T-cell (primary cell): ENCODE data around the gene NEK2. TPM values are rescaled to one million over a fixed set of nuclear protein-coding genes. Genes with fewer than 3 reads are reported as not detected.
A peak's percentile ranks its signal among the peaks of the same experiment; 100 is the strongest.
"Not testable (repeated sequence)": the region's sequence is repeated elsewhere in the genome, so short reads cannot be mapped to it uniquely, and the experiment has no call there.

Source experiments
- ATAC-seq, 4 experiments: fragments of 200-7000 bp in 3 of 4; fragments of 150-1000 bp in 1 of 4; cut with Tn5 transposase; replicated peaks in 1 of 4; 1 replicate in 3 of 4; 2 replicates in 1 of 4; pipeline ENCODE4 v1.10.0; 2021; ENCODE audit warnings: moderate library complexity in 3 of 4, mild to moderate bottlenecking in 2 of 4, moderate number of reproducible peaks in 1 of 4
- CTCF ChIA-PET, 2 donors: fragments of 300-600 bp; sonication (Branson Sonifier 250); formaldehyde crosslinking; loops; one replicate each; lab custom pipeline; 2022; ENCODE audit warnings: antibody characterized with exemption in 2 of 2; lab: Charles Lee
- POLR2A ChIA-PET, 2 donors: fragments of 300-600 bp; sonication (Branson Sonifier 250); formaldehyde crosslinking; loops; one replicate each; lab custom pipeline; 2022; ENCODE audit warnings: antibody characterized with exemption in 2 of 2; lab: Charles Lee
- DNase-seq, 35 experiments: peaks; one replicate each; pipeline versions ENCODE4 v3.0.0 to v3.0.0-alpha.2; 2013 to 2023
- H3K27ac ChIP-seq: one replicate; pipeline ENCODE4 v1.5.1; 2013; ENCODE audit warnings: low read length
- H3K27me3 ChIP-seq, 2 experiments: replicated peaks in 1 of 2; 1 replicate in 1 of 2; 2 replicates in 1 of 2; pipeline versions ENCODE4 v1.6.1 to v1.7.0; 2013; ENCODE audit warnings: low read length in 1 of 2, mixed read lengths in 1 of 2; ENCODE audit not compliant: control insufficient read depth in 2 of 2, insufficient read depth in 2 of 2; ENCODE audit errors: extremely low read depth in 1 of 2
- H3K36me3 ChIP-seq, 2 donors: 1 replicate in 1 of 2; 2 replicates in 1 of 2; pipeline versions ENCODE4 v1.6.1 to v1.7.0; 2013; ENCODE audit warnings: low read length in 1 of 2; ENCODE audit not compliant: control insufficient read depth in 2 of 2, insufficient read depth in 1 of 2; ENCODE audit errors: extremely low read depth in 1 of 2
- H3K4me1 ChIP-seq, 2 experiments: 1 replicate in 1 of 2; 2 replicates in 1 of 2; pipeline versions ENCODE4 v1.6.1 to v1.7.0; 2013; ENCODE audit warnings: low read length in 2 of 2, mixed read lengths in 1 of 2; ENCODE audit not compliant: insufficient read depth in 2 of 2, control insufficient read depth in 1 of 2; ENCODE audit errors: extremely low read depth in 1 of 2
- H3K4me3 ChIP-seq, 2 donors: 1 replicate in 1 of 2; 2 replicates in 1 of 2; pipeline versions ENCODE4 v1.5.1 to v1.7.0; 2013; ENCODE audit warnings: mild to moderate bottlenecking in 2 of 2, low read length in 1 of 2, moderate library complexity in 1 of 2; ENCODE audit not compliant: control insufficient read depth in 1 of 2; ENCODE audit errors: extremely low read depth in 1 of 2
- H3K9me3 ChIP-seq: 2 replicates; pipeline ENCODE4 v1.7.0; 2013
- H3K27ac Mint-ChIP-seq, 2 donors: one replicate each; pipeline ENCODE4 v1.8.0; 2020 to 2021; ENCODE audit warnings: mild to moderate bottlenecking in 2 of 2, mixed read lengths in 2 of 2
- H3K27me3 Mint-ChIP-seq, 2 donors: one replicate each; pipeline ENCODE4 v1.8.0; 2021 to 2022; ENCODE audit warnings: mixed read lengths in 2 of 2
- H3K36me3 Mint-ChIP-seq: one replicate; pipeline ENCODE4 v1.8.0; 2021; ENCODE audit warnings: mixed read lengths
- H3K4me1 Mint-ChIP-seq, 3 donors: one replicate each; pipeline ENCODE4 v1.8.0; 2020 to 2022; ENCODE audit warnings: mixed read lengths in 3 of 3, mild to moderate bottlenecking in 1 of 3
- H3K4me3 Mint-ChIP-seq, 3 donors: one replicate each; pipeline ENCODE4 v1.8.0; 2020 to 2022; ENCODE audit warnings: mild to moderate bottlenecking in 3 of 3, mixed read lengths in 3 of 3, moderate library complexity in 3 of 3
- H3K9me3 Mint-ChIP-seq, 3 donors: one replicate each; pipeline ENCODE4 v1.8.0; 2020 to 2022; ENCODE audit warnings: mixed read lengths in 3 of 3
- WGBS: methylation state at CpG from one replicate; pipeline ENCODE4 v1.1.5; 2013; ENCODE audit warnings: missing lambda C conversion rate; ENCODE audit not compliant: insufficient coverage; 5-methylcytosine and 5-hydroxymethylcytosine counted together
- total RNA-seq, 35 experiments: library from RNA in 6 of 35; stranded (reverse) in 6 of 35; fragments of 120-200 nt in 1 of 35; gene quantifications; one replicate each; pipeline versions ENCODE4 v1.2.1 to v1.2.4 and lab custom pipeline; 2013 to 2026

Gene NEK2
- total RNA-seq, 5 donors from 2014 or later (not counting 1 experiment from before 2014, with no cell fraction given): 0.16 to 0.63 (median 0.37) TPM

DNA sequence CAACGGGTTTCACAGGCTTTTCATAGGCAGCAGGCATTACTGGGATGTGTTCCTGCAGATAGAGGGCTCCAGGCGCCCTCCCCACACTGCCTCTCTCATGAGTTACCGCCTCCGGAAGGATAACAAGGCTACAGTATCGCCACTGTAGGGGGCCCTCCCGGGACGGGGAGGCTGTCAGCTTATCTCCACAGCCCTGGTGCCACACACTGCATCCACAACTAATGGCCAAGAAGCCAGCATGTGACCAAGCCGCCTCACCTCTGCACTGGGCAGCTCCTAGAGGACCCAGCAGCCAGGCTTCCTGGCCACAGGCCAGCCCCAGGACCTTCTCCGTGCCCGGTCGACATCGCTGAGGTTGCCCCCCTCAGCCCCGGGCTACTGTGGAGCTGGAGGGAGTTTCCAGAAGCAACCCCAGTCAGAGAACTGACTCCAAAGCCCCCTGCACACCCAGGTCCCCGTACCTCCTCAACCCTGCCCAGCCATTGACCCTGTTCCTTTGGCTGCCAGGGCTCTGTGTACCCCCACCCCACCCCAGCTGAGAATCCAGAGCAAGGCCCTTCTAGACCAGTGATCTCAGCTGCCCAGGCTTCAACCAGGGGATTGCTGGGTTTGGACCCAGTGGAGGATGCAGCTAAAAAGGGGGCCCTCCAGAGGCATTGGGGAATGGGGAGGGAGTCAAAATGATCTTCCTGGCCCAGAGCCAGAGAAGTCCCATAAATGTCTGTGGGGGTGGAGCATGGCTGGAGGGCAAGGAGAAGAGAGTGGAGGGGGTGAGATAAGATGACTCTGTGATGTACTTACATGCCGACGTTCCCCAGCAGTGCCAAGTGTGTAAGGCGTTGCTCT lies 45.0 kb downstream of the NEK2 start:
- CTCF ChIA-PET: no interaction called here
- 60% methylated on average over 13 of the region's 17 CpGs for WGBS
- no peak overlapping the region for H3K27ac Mint-ChIP-seq
- H3K9me3 ChIP-seq: no peaks in the 10 kb centered on the region
- DNase-seq (no peak), ATAC-seq (no peak)
- no peaks in the 10 kb centered on the region for H3K36me3 Mint-ChIP-seq
- H3K9me3 Mint-ChIP-seq: no peaks in the 10 kb centered on the region
- no peaks in the 10 kb centered on the region for H3K36me3 ChIP-seq
- peaks cover 0 to 6% of the 10 kb centered on the region in 2 experiments for H3K4me1 ChIP-seq
- no peaks in the 10 kb centered on the region for H3K4me1 Mint-ChIP-seq
- POLR2A ChIA-PET: interaction anchor here in 1 of 2 donors (0.6 kb wide), 1 partner anchor 183 kb away, joined by 3 read pairs; no protein-coding TSS in a partner anchor
- H3K27me3 ChIP-seq: peaks cover 0 to 21% of the 10 kb centered on the region in 2 experiments
- no peaks in the 10 kb centered on the region for H3K27me3 Mint-ChIP-seq
- no peak overlapping the region for H3K4me3 Mint-ChIP-seq
- H3K27ac ChIP-seq: no peak overlapping the region
- H3K4me3 ChIP-seq: no peak overlapping the region

DNA sequence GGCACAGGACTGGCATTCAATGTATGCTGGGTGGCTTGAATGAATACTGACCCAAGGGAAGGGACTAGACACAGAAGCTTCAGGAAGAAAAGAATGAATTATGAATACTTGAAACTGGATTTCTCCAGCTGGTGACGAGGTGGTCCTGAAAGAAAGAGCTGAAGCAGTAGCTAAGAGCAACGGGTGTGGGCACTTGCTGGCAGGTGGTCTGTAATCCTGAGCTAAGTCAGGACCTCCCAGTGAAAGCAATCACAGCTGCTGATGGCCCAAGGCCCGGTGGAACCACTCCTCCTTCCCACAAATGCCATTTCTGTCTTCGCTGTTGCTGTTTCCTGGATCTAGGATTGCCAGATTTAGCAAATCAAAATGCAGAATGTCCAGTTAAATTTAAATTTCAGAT lies 47.0 kb downstream of the NEK2 start:
- Mint-ChIP-seq H3K4me3 (no peak overlapping the region), H3K36me3 (no peaks in the 10 kb centered on the region), H3K9me3 (no peaks in the 10 kb centered on the region), H3K27me3 (no peaks in the 10 kb centered on the region), H3K4me1 (peaks cover 5 to 7% (median 7%) of the 10 kb centered on the region in 3 donors), H3K27ac (no peak overlapping the region)
- ChIA-PET POLR2A (no interaction called here), CTCF (interaction anchor here in 1 of 2 donors (0.9 kb wide), 1 partner anchor 24 kb away, joined by 3 read pairs; no protein-coding TSS in a partner anchor)
- peaks cover 0 to 21% of the 10 kb centered on the region in 2 experiments for H3K27me3 ChIP-seq
- peaks cover 0 to 6% of the 10 kb centered on the region in 2 experiments for H3K4me1 ChIP-seq
- DNase-seq (no peak), ATAC-seq (no peak)
- no peak overlapping the region for H3K27ac ChIP-seq
- 81% methylated on average over 3 of the region's 4 CpGs for WGBS
- no peaks in the 10 kb centered on the region for H3K36me3 ChIP-seq
- no peaks in the 10 kb centered on the region for H3K9me3 ChIP-seq
- H3K4me3 ChIP-seq: no peak overlapping the region

DNA sequence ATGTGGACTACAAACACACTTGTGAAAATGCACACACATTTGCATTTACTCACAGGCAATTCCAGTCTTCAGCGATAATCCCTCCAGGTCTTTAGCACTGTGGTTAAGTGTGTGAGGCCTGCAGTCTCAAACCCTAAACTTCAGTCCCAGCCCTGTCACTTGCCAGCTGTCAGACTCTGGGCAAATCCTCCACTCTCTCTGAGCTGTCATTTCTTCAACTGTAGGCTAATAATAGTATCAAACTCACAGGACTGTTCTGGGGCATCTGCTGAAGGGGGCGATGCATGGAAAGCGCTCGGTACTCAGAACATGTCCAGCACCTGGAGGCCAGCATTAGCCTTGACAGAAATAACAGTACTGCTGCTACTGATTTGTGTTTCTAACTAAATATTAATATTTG lies 48.2 kb downstream of the NEK2 start:
- ChIA-PET CTCF (no interaction called here), POLR2A (no interaction called here)
- no CpG with 5 or more reads among the region's 4 CpGs for WGBS
- Histone ChIP-seq H3K4me1 (no peaks in the 10 kb centered on the region), H3K27ac (no peak overlapping the region), H3K4me3 (no peak overlapping the region), H3K36me3 (no peaks in the 10 kb centered on the region), H3K27me3 (peaks cover 0 to 14% of the 10 kb centered on the region in 2 experiments), H3K9me3 (no peaks in the 10 kb centered on the region)
- no peaks in the 10 kb centered on the region for H3K27me3 Mint-ChIP-seq
- peaks cover 6 to 10% (median 8%) of the 10 kb centered on the region in 3 donors for H3K4me1 Mint-ChIP-seq
- H3K4me3 Mint-ChIP-seq: no peak overlapping the region
- no peak for ATAC-seq
- H3K36me3 Mint-ChIP-seq: no peaks in the 10 kb centered on the region
- no peak overlapping the region for H3K27ac Mint-ChIP-seq
- no peaks in the 10 kb centered on the region for H3K9me3 Mint-ChIP-seq
- DNase-seq: no peak

DNA sequence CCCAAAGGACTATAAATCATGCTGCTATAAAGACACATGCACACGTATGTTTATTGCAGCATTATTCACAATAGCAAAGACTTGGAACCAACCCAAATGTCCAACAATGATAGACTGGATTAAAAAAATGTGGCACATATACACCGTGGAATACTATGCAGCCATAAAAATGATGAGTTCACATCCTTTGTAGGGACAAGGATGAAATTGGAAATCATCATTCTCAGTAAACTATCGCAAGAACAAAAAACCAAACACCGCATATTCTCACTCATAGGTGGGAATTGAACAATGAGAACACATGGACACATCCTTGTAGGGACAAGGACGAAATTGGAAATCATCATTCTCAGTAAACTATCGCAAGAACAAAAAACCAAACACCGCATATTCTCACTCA lies 49.6 kb downstream of the NEK2 start:
- CTCF ChIA-PET, H3K4me3 Mint-ChIP-seq, H3K9me3 ChIP-seq, H3K36me3 ChIP-seq, H3K27me3 Mint-ChIP-seq, H3K4me1 ChIP-seq, H3K9me3 Mint-ChIP-seq, DNase-seq, H3K27ac ChIP-seq, H3K27me3 ChIP-seq, H3K4me3 ChIP-seq, H3K36me3 Mint-ChIP-seq, H3K27ac Mint-ChIP-seq, ATAC-seq, POLR2A ChIA-PET: not testable (repeated sequence)
- H3K4me1 Mint-ChIP-seq: peaks cover 6 to 10% (median 8%) of the 10 kb centered on the region in 3 donors
- no CpG with 5 or more reads among the region's 7 CpGs for whole genome bisulfite sequencing

DNA sequence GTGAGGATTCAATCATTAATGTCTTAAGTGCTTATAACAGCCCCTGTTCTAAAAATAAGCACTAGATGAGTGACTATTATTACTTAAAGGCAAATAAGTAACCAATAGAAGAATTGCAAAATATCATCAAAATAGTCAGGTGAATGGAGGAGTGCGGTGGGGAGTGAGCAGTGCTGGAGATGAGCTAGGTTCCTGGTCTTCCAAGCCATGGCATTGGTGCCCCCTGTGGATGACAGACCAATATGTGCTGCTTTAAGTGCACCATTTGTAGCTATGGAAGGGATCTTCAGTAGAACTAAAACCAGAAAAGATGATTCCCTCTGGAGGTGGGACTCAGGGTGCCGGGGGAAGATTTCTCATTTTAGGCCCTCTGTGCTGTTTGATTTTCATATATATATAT lies 50.4 kb downstream of the NEK2 start:
- no peak overlapping the region for H3K27ac ChIP-seq
- no peaks in the 10 kb centered on the region for H3K36me3 ChIP-seq
- no peaks in the 10 kb centered on the region for H3K9me3 Mint-ChIP-seq
- DNase-seq (peak in 20 of 35 experiments; percentile 10 to 64 (median 24)), ATAC-seq (peak; percentile 63 to 77 (median 68))
- H3K27ac Mint-ChIP-seq: no peak overlapping the region
- POLR2A ChIA-PET: no interaction called here
- WGBS: 50% methylated on average over 1 of the region's 2 CpGs
- CTCF ChIA-PET: interaction anchor here (0.5 to 1.1 kb wide), 11 partner anchors 19 to 1765 kb away, joined by 3 to 9 read pairs (median 3); partner anchors contain the start of gene SLC30A1 (in 1 of the 2)
- H3K36me3 Mint-ChIP-seq: no peaks in the 10 kb centered on the region
- no peaks in the 10 kb centered on the region for H3K27me3 Mint-ChIP-seq
- no peak overlapping the region for H3K4me3 Mint-ChIP-seq
- H3K4me3 ChIP-seq: no peak overlapping the region
- H3K9me3 ChIP-seq: no peaks in the 10 kb centered on the region
- no peaks in the 10 kb centered on the region for H3K4me1 ChIP-seq
- H3K4me1 Mint-ChIP-seq: peaks cover 6 to 10% (median 8%) of the 10 kb centered on the region in 3 donors
- H3K27me3 ChIP-seq: peaks cover 0 to 2% of the 10 kb centered on the region in 2 experiments

DNA sequence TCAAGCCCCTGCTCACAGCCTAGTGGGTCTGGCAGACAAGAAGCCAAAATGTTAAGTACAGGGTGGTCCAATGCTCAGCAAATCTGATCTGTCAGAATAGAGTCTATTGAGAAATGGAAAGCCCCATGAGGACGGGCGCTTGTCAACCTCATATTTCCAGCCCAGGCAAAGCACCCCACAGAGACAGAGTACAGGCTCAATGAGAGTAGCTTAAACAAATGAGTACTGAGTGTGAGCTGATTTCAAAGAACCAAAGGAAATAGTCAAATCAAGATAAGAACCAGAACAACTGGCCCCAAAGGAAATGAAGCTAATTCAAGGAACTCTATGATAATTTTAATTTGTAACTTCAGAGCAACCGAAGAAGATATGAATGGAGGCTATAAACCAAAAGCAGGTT lies 51.9 kb downstream of the NEK2 start:
- ATAC-seq: peak in 1 of 4 experiments; percentile 29
- H3K4me3 Mint-ChIP-seq: no peak overlapping the region

More for the DNA sequence above, 51.9 kb downstream of the NEK2 start:
- H3K36me3 Mint-ChIP-seq: no peaks in the 10 kb centered on the region
- ChIA-PET POLR2A (no interaction called here), CTCF (interaction anchor here (0.6 to 1.0 kb wide), 2 partner anchors 9 to 10 kb away, joined by 3 to 7 read pairs; no protein-coding TSS in a partner anchor)
- peaks cover 6 to 10% (median 8%) of the 10 kb centered on the region in 3 donors for H3K4me1 Mint-ChIP-seq
- no peak for DNase-seq
- no peaks in the 10 kb centered on the region for H3K9me3 Mint-ChIP-seq
- no CpG with 5 or more reads among the region's 3 CpGs for WGBS
- Histone ChIP-seq H3K4me3 (no peak overlapping the region), H3K36me3 (no peaks in the 10 kb centered on the region), H3K27ac (no peak overlapping the region), H3K4me1 (no peaks in the 10 kb centered on the region), H3K27me3 (no peaks in the 10 kb centered on the region), H3K9me3 (no peaks in the 10 kb centered on the region)
- H3K27ac Mint-ChIP-seq: no peak overlapping the region
- H3K27me3 Mint-ChIP-seq: no peaks in the 10 kb centered on the region
